Colonic mucosa (tissue), 4 donors: ENCODE data around the gene POU2AF3. TPM values are rescaled to one million over a fixed set of nuclear protein-coding genes. Genes with fewer than 3 reads are reported as not detected.

ENCODE experiments used
- DNase-seq: peaks from one replicate; pipeline ENCODE4 v3.0.0-alpha.2; 2020
- H3K27ac ChIP-seq: fragments of 200-600 bp; one replicate; pipeline ENCODE4 v1.8.0; 2021
- H3K27me3 ChIP-seq: fragments of 200-600 bp; one replicate; pipeline ENCODE4 v1.8.0; 2021
- H3K36me3 ChIP-seq: fragments of 200-600 bp; one replicate; pipeline ENCODE4 v1.8.0; 2021
- H3K4me1 ChIP-seq: fragments of 200-600 bp; one replicate; pipeline ENCODE4 v1.8.0; 2021; ENCODE audit warnings: mild to moderate bottlenecking
- H3K4me3 ChIP-seq: fragments of 200-600 bp; one replicate; pipeline ENCODE4 v1.8.0; 2021
- H3K9ac ChIP-seq, 2 donors: one replicate each; pipeline ENCODE4 v1.7.0; 2013; ENCODE audit warnings: control low read depth in 2 of 2, low read depth in 2 of 2, low read length in 2 of 2
- H3K9me3 ChIP-seq: fragments of 200-600 bp; one replicate; pipeline ENCODE4 v1.8.0; 2021
- CTCF ChIP-seq: fragments of 200-600 bp; IDR thresholded peaks from one replicate; pipeline ENCODE4 v1.8.0; 2022; ENCODE audit warnings: antibody characterized with exemption, mild to moderate bottlenecking
- intact Hi-C: fragments of 100-400 bp; cut with DNase I; formaldehyde crosslinking; loops from one replicate; pipeline ENCODE4 v1.14.1; 2022
- total RNA-seq, 2 donors: library from RNA; stranded (reverse); fragmentation: NEBNext Ultra II Directional in 1 of 2; extraction: Animal tissue kit (Norgen Biotek cat#: 25700) in 1 of 2; gene quantifications; one replicate each; pipeline ENCODE4 v1.2.1, GENCODE V29; 2021
- donor health status: healthy.
- donor health status: DM: no; HTN: no; CAD: no.
- donor health status: DM: no; HTN: no; CAD: no.

Gene POU2AF3
- total RNA-seq, 2 donors from 2014 or later, result 4.5 to 7.9 TPM

DNA sequence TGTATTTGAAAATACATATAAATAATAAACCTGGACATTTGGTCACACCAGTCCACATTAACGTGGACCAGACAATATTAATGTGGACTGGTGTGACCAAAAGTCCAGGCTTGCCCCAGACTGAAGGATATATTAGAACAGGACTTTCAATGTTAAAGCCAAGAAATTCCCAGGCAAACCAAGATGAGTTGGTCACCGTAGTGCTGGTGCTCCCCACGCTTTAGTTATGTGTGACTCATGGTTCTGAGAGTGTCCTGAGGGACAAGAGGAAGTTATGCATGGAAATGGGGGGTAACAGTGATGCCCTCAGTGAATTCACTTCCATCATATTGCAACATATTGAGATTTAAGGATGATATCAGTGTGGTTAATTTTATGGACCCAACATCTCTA is 49.4 kb downstream of the POU2AF3 start:
- Histone ChIP-seq H3K9me3 (no peaks in the 10 kb centered on the region), H3K4me1 (no peaks in the 10 kb centered on the region), H3K9ac (no peak overlapping the region), H3K27me3 (no peaks in the 10 kb centered on the region), H3K4me3 (no peak overlapping the region), H3K36me3 (no peaks in the 10 kb centered on the region), H3K27ac (no peak overlapping the region)
- no peak for TF ChIP-seq CTCF
- DNase-seq, result no peak
- intact Hi-C loops, result no loop called here

DNA sequence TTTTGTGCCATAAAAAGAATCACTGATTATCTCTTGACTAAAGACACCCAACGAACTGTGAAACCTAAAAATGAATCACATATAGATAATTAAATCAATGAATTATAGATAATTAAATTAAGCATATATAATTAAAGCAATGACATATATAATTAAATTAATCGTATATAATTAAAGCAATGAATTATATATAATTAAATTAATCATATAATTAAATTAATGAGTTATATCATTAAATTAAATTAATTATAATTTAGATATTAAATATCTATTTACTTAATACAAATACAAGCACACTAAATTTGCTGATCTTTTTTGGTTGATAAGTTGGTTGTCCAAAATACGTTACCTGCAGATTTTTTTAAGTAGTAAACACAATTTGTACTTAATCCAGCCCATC is 49.8 kb downstream of the POU2AF3 start:
- Histone ChIP-seq H3K4me3 (no peak overlapping the region), H3K27me3 (no peaks in the 10 kb centered on the region), H3K9ac (no peak overlapping the region), H3K27ac (no peak overlapping the region), H3K9me3 (no peaks in the 10 kb centered on the region), H3K4me1 (no peaks in the 10 kb centered on the region), H3K36me3 (no peaks in the 10 kb centered on the region)
- intact Hi-C loops, result no loop called here
- DNase-seq, result no peak
- no peak for TF ChIP-seq CTCF

GRCh38 chr11:111349191-111349695 is 50.9 kb downstream of the POU2AF3 start:
- intact Hi-C loops, result no loop called here
- Histone ChIP-seq H3K36me3 (no peaks in the 10 kb centered on the region), H3K9me3 (no peaks in the 10 kb centered on the region), H3K4me3 (no peak overlapping the region), H3K27me3 (no peaks in the 10 kb centered on the region), H3K9ac (no peak overlapping the region), H3K27ac (no peak overlapping the region), H3K4me1 (no peaks in the 10 kb centered on the region)
- DNase-seq, result no peak
- no peak for TF ChIP-seq CTCF

DNA sequence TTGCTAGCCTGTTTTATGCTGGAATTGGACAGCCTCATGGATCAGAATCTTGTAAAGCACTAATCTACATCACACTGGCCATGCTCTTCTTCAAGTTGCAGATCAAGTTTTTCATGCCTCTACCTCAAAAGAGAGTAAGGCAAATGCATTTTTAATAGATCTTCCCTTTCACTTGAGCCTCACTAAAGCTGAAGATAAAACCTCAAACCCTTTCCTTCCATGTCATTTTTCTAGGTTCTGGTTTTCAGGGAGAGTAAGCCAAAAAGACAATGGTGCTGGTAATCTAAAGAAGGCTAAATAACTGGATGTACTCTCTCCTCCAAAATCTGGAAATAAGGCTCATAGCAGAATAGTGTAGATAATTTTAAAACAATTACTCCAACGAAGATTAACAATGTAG is 52.5 kb downstream of the POU2AF3 start:
- H3K27me3 ChIP-seq, result no peaks in the 10 kb centered on the region

DNA sequence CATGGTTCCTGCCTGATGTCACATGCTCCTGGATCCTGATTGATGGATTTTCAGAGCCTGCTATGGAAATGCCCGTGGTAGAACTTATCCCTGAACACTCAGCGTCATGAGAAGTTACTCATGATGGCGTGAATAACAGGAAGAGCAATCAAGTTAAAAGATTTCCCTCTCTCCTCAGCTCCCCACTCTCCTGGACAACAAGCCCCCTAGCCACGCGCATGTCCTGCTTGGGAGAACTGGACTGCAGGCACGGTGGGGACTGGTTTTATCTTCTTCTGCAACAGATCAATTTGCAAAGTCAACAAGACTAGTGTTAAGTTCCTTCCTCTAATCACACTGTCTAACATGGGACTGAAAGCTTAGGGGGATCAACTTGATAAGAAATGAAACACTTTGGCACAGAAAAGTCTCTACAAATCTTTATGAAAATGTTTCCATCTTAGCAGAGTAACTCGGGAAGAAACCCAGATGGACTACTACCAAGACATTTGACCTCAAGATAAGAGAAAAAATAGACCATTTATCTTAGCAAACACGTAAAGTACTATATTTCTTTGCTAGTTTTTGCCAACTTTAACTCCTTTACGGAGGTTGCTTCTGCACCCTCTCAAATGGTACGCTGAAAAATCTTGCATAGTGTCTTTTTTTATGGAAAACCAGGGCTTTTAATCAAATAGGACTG is 53.2 kb downstream of the POU2AF3 start:
- Histone ChIP-seq H3K4me1 (no peaks in the 10 kb centered on the region), H3K9ac (no peak overlapping the region), H3K36me3 (no peaks in the 10 kb centered on the region), H3K4me3 (no peak overlapping the region), H3K27ac (no peak overlapping the region), H3K27me3 (no peaks in the 10 kb centered on the region), H3K9me3 (no peaks in the 10 kb centered on the region)
- intact Hi-C loops, result no loop called here
- no peak for DNase-seq
- TF ChIP-seq CTCF, result no peak

More for the DNA sequence above, 52.5 kb downstream of the POU2AF3 start:
- no peak for DNase-seq
- Histone ChIP-seq H3K4me1 (no peaks in the 10 kb centered on the region), H3K36me3 (no peaks in the 10 kb centered on the region), H3K4me3 (no peak overlapping the region), H3K9ac (no peak overlapping the region), H3K9me3 (no peaks in the 10 kb centered on the region), H3K27ac (no peak overlapping the region)
- intact Hi-C loops, result no loop called here
- TF ChIP-seq CTCF, result no peak
